Mesendoderm (in vitro differentiated cells): Measurements from ENCODE around the gene NOL8.

ENCODE experiments used
- DNase-seq: peaks from one replicate; pipeline ENCODE4 v3.0.0; 2013
- H2AK5ac ChIP-seq: 2 replicates; pipeline ENCODE4 v1.6.1; 2013; ENCODE audit warnings: low read length, inconsistent platforms
- H2BK120ac ChIP-seq: 2 replicates; pipeline ENCODE4 v1.6.1; 2013; ENCODE audit warnings: low read depth, mild to moderate bottlenecking, low read length, moderate library complexity, mixed read lengths
- H2BK15ac ChIP-seq: replicated peaks from 2 replicates; pipeline ENCODE4 v1.6.1; 2013; ENCODE audit warnings: low read depth, mild to moderate bottlenecking, moderate library complexity
- H2BK5ac ChIP-seq: 2 replicates; pipeline ENCODE4 v1.6.1; 2013; ENCODE audit warnings: low read length, inconsistent platforms
- H3K18ac ChIP-seq: 2 replicates; pipeline ENCODE4 v1.6.1; 2013; ENCODE audit warnings: mild to moderate bottlenecking, low read length, mixed read lengths
- H3K23ac ChIP-seq: one replicate; pipeline ENCODE4 v1.6.1; 2013; ENCODE audit warnings: low read length
- H3K27ac ChIP-seq: 2 replicates; pipeline ENCODE4 v1.5.1; 2013; ENCODE audit warnings: low read depth, mild to moderate bottlenecking, inconsistent platforms, low read length, moderate library complexity
- H3K27me3 ChIP-seq: 2 replicates; pipeline ENCODE4 v1.6.1; 2013; ENCODE audit warnings: low read length, control low read depth, mild to moderate bottlenecking, inconsistent platforms; ENCODE audit not compliant: insufficient read depth, poor library complexity
- H3K36me3 ChIP-seq: 2 replicates; pipeline ENCODE4 v1.6.1; 2013; ENCODE audit warnings: low read length, inconsistent platforms; ENCODE audit not compliant: control insufficient read depth, insufficient read depth
- H3K4ac ChIP-seq: one replicate; pipeline ENCODE4 v1.6.1; 2013; ENCODE audit warnings: low read depth, mild to moderate bottlenecking, low read length, moderate library complexity
- H3K4me1 ChIP-seq: 2 replicates; pipeline ENCODE4 v1.6.1; 2013; ENCODE audit warnings: low read depth, low read length, inconsistent platforms; ENCODE audit not compliant: control insufficient read depth
- H3K4me2 ChIP-seq: 2 replicates; pipeline ENCODE4 v1.6.1; 2013; ENCODE audit warnings: low read length
- H3K4me3 ChIP-seq: 2 replicates; pipeline ENCODE4 v1.5.1; 2013; ENCODE audit warnings: mild to moderate bottlenecking, low read length
- H3K56ac ChIP-seq: one replicate; pipeline ENCODE4 v1.6.1; 2013; ENCODE audit warnings: low read length
- H3K79me1 ChIP-seq: 2 replicates; pipeline ENCODE4 v1.6.1; 2013; ENCODE audit warnings: low read length, inconsistent platforms
- H3K79me2 ChIP-seq: 2 replicates; pipeline ENCODE4 v1.6.1; 2013; ENCODE audit warnings: mild to moderate bottlenecking, low read length; ENCODE audit not compliant: control insufficient read depth, insufficient read depth
- H3K9ac ChIP-seq: 2 replicates; pipeline ENCODE4 v1.6.1; 2013; ENCODE audit warnings: low read length, inconsistent platforms
- H4K5ac ChIP-seq: one replicate; pipeline ENCODE4 v1.6.1; 2013; ENCODE audit warnings: low read length
- H4K8ac ChIP-seq: one replicate; pipeline ENCODE4 v1.6.1; 2013; ENCODE audit warnings: low read depth, mild to moderate bottlenecking, control low read depth, low read length, moderate library complexity
- WGBS: extraction: QIAGEN DNeasy Blood & Tissue Kit; methylation state at CpG from one replicate; pipeline ENCODE4 v1.1.7; 2013; ENCODE audit warnings: low lambda C conversion rate, missing lambda C conversion rate; ENCODE audit not compliant: insufficient coverage; ENCODE audit errors: extremely low coverage; 5-methylcytosine and 5-hydroxymethylcytosine counted together

Gene NOL8

GRCh38 chr9:92325991-92326500 is 896 bp upstream of the NOL8 start:
- no CpG with 5 or more reads among the region's 30 CpGs for WGBS
- H3K27ac ChIP-seq, result no peak overlapping the region
- no peak for DNase-seq

GRCh38 chr9:92324889-92325268 is 271 bp downstream of the NOL8 start:
- H3K56ac ChIP-seq, result peak overlapping the region; percentile 95
- no peak overlapping the region for H4K8ac ChIP-seq
- H3K23ac ChIP-seq, result no peak overlapping the region
- H3K27ac ChIP-seq, result no peak overlapping the region
- peaks cover 3% of the 10 kb centered on the region for H3K36me3 ChIP-seq
- H2BK120ac ChIP-seq, result no peak overlapping the region
- H3K79me2 ChIP-seq, result peaks cover 11% of the 10 kb centered on the region
- H3K79me1 ChIP-seq, result peaks cover 2% of the 10 kb centered on the region
- H3K9ac ChIP-seq, result peak overlapping the region; percentile 91
- no peak overlapping the region for H2BK5ac ChIP-seq
- no peak overlapping the region for H4K5ac ChIP-seq
- H3K4me1 ChIP-seq, result no peaks in the 10 kb centered on the region
- WGBS, result no CpG with 5 or more reads among the region's 12 CpGs
- no peak for DNase-seq
- peak overlapping the region; percentile 45 for H3K4me2 ChIP-seq
- no peak overlapping the region for H2AK5ac ChIP-seq
- no peaks in the 10 kb centered on the region for H3K27me3 ChIP-seq
- no peak overlapping the region for H2BK15ac ChIP-seq
- peak overlapping the region; percentile 60 for H3K4me3 ChIP-seq
- no peak overlapping the region for H3K18ac ChIP-seq
- no peak overlapping the region for H3K4ac ChIP-seq

More at GRCh38 chr9:92325991-92326500, 896 bp upstream of the NOL8 start:
- Histone ChIP-seq H2AK5ac (no peak overlapping the region), H3K4me2 (peak overlapping the region; percentile 63), H3K36me3 (no peaks in the 10 kb centered on the region), H4K5ac (no peak overlapping the region), H3K79me1 (peaks cover 2% of the 10 kb centered on the region), H3K27me3 (no peaks in the 10 kb centered on the region), H3K79me2 (peaks cover 11% of the 10 kb centered on the region), H2BK15ac (no peak overlapping the region), H3K4ac (no peak overlapping the region), H4K8ac (no peak overlapping the region), H2BK5ac (no peak overlapping the region), H3K9ac (peak overlapping the region; percentile 91), H3K23ac (no peak overlapping the region), H3K4me3 (peak overlapping the region; percentile 60), H3K18ac (no peak overlapping the region), H3K4me1 (no peaks in the 10 kb centered on the region), H2BK120ac (no peak overlapping the region), H3K56ac (peak overlapping the region; percentile 95)

GRCh38 chr9:92324431-92324830 is 719 bp downstream of the NOL8 start:
- no peaks in the 10 kb centered on the region for H3K27me3 ChIP-seq
- H2BK120ac ChIP-seq, result no peak overlapping the region
- no peak overlapping the region for H3K4ac ChIP-seq
- H4K5ac ChIP-seq, result no peak overlapping the region
- peak overlapping the region; percentile 95 for H3K56ac ChIP-seq
- no peaks in the 10 kb centered on the region for H3K4me1 ChIP-seq
- peaks cover 2% of the 10 kb centered on the region for H3K79me1 ChIP-seq
- no peak overlapping the region for H2AK5ac ChIP-seq
- H2BK15ac ChIP-seq, result no peak overlapping the region
- no peak overlapping the region for H3K18ac ChIP-seq
- H3K36me3 ChIP-seq, result peaks cover 3% of the 10 kb centered on the region
- H3K79me2 ChIP-seq, result peaks cover 11% of the 10 kb centered on the region
- no CpG with 5 or more reads among the region's 2 CpGs for WGBS
- peak overlapping the region; percentile 45 for H3K4me2 ChIP-seq
- H2BK5ac ChIP-seq, result no peak overlapping the region
- no peak overlapping the region for H3K27ac ChIP-seq
- peak overlapping the region; percentile 91 for H3K9ac ChIP-seq
- peak overlapping the region; percentile 60 for H3K4me3 ChIP-seq
- DNase-seq, result peak; percentile 1
- H3K23ac ChIP-seq, result no peak overlapping the region
- H4K8ac ChIP-seq, result no peak overlapping the region

DNA sequence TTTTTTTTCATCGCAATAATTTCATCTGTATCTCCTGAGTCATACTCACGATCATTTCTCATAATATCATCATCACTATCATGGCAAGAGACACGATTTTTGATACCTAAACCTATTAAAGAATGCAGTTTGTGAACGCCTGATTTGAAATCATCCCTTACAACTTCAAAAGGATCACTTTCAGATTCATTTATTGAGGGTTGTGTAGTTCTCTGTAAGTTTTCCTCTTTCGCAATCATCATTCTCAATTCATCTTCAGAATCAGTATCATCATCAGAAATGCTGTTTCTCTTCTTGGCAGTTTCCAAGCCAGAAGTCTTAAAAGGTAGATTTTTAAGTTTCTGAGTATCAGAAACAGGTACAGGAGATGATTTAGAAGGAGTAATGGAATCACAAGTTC is 9.7 kb downstream of the NOL8 start:
- no peaks in the 10 kb centered on the region for H3K4me1 ChIP-seq
- H4K5ac ChIP-seq, result no peak overlapping the region
- H2BK120ac ChIP-seq, result no peak overlapping the region
- no peak overlapping the region for H3K9ac ChIP-seq
- H3K79me2 ChIP-seq, result no peaks in the 10 kb centered on the region
- H3K79me1 ChIP-seq, result peaks cover 2% of the 10 kb centered on the region
- H3K56ac ChIP-seq, result no peak overlapping the region
- no peak overlapping the region for H3K18ac ChIP-seq
- H3K4me3 ChIP-seq, result no peak overlapping the region
- no peak overlapping the region for H3K4ac ChIP-seq
- H2BK5ac ChIP-seq, result no peak overlapping the region
- H3K23ac ChIP-seq, result no peak overlapping the region
- no peak for DNase-seq
- H2AK5ac ChIP-seq, result no peak overlapping the region
- no peak overlapping the region for H3K27ac ChIP-seq
- no peak overlapping the region for H4K8ac ChIP-seq
- H3K4me2 ChIP-seq, result no peak overlapping the region
- no peaks in the 10 kb centered on the region for H3K27me3 ChIP-seq
- WGBS, result 100% methylated on average over 3 of the region's 5 CpGs
- peaks cover 10% of the 10 kb centered on the region for H3K36me3 ChIP-seq
- H2BK15ac ChIP-seq, result no peak overlapping the region

DNA sequence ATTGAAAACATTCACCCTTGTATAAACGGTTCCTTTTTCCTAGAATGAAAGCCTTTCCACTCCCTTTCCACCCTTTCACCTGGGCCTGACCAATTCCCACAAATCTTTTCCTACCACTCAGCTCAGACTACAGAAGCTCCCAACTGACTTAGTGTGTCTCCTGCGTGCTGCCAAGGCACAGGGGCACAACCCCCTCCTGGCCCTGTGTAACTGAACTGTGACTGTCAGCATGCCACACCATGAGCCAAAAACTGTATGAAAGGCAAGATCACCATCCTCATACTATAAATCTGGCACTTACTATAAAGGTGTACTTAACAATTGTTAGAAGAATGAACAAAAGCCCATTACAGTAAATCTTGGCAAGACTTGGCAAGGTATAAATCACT is 11.5 kb downstream of the NOL8 start:
- Histone ChIP-seq H3K4me1 (no peaks in the 10 kb centered on the region), H3K4me3 (no peak overlapping the region), H3K79me1 (peaks cover 2% of the 10 kb centered on the region), H3K4ac (no peak overlapping the region), H4K5ac (no peak overlapping the region), H2BK15ac (no peak overlapping the region), H3K27ac (no peak overlapping the region), H3K23ac (no peak overlapping the region), H3K79me2 (no peaks in the 10 kb centered on the region), H2BK120ac (no peak overlapping the region), H3K56ac (no peak overlapping the region), H3K9ac (no peak overlapping the region), H4K8ac (no peak overlapping the region), H3K36me3 (peaks cover 12% of the 10 kb centered on the region), H3K27me3 (no peaks in the 10 kb centered on the region), H3K4me2 (no peak overlapping the region), H3K18ac (no peak overlapping the region), H2AK5ac (no peak overlapping the region), H2BK5ac (no peak overlapping the region)
- DNase-seq, result no peak
- WGBS, result no CpG with 5 or more reads among the region's 2 CpGs
